AG04449 (cell line): Measurements from ENCODE around the gene CYP4F12.

Source experiments
- CTCF ChIA-PET: fragments of 350-600 bp; formaldehyde crosslinking; extraction: SDS; loops from one replicate; lab custom pipeline; 2021; ENCODE audit warnings: antibody characterized with exemption; lab: Yijun Ruan, JAX
- POLR2A ChIA-PET: fragments of 400-600, 350-600 bp; formaldehyde crosslinking; extraction: SDS; loops from one replicate; lab custom pipeline; 2020; ENCODE audit warnings: antibody characterized with exemption, inconsistent platforms; lab: Yijun Ruan, JAX
- DNase-seq: peaks from one replicate; pipeline ENCODE4 v3.0.0-alpha.2; 2010; ENCODE audit warnings: low read depth, low spot score
- H3K4me3 ChIP-seq: 2 replicates; pipeline ENCODE4 v1.5.1; 2011; ENCODE audit warnings: low read depth, mild to moderate bottlenecking, control low read depth, low read length
- CTCF ChIP-seq: IDR thresholded peaks from one replicate; pipeline ENCODE4 v1.5.1; 2011; ENCODE audit warnings: mild to moderate bottlenecking, moderate library complexity, low read length, control low read depth, inconsistent platforms; ENCODE audit not compliant: insufficient read depth; ENCODE audit errors: missing control alignments

Gene CYP4F12

DNA sequence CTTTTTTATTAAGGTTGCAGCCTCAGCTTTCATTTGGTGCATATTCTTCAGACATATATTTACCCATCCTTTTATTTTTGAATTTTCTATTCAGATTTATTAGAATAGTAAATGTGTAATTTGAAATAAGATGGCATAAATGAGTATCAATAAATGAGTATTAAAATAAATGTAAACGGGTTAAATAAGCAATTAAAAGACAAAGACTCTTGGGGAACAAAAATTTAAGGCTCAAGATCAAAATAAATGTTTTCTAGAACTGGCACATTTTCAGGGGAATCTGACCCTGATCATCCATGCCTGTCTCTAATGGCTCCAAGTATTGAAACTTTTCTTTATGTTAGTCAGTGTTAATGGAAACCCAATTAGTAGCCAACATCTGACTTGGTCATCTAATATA lies 67.9 kb downstream of the CYP4F12 start:
- H3K4me3 ChIP-seq = no peak overlapping the region
- no peak for DNase-seq
- CTCF ChIA-PET = no interaction called here
- POLR2A ChIA-PET = no interaction called here
- TF ChIP-seq CTCF = no peak
